T1000 (cell line): ENCODE measurements around the gene KRTAP5-1.

Experiments used
- DNase-seq: peaks from one replicate; lab custom pipeline; 2025; ENCODE audit warnings: mixed read lengths; lab: John Stamatoyannopoulos, UW

The KRTAP5-1 gene

GRCh38 chr11:1545432-1545831 lies 39.7 kb downstream of the KRTAP5-1 start:
- no peak for DNase-seq

DNA sequence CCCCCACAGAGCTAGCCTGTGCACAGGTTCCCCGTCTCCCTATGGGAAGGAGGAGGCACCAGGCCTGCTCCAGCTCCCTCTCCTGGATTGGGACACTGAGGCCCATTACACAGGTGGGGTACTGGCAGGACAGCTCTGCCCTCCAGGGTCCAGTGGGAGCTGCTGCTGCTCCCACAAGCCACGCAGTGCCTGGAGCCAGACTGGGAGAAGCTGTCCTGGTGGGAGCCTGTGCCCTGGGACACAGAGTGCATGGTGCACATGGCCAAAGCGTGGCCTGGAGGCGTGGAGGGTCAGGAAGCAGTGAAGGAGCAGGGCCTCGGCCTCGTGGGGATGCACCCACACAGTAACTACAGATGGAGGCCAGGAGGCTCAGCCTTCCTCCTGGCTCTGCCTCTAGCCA lies 40.5 kb downstream of the KRTAP5-1 start:
- no peak for DNase-seq

DNA sequence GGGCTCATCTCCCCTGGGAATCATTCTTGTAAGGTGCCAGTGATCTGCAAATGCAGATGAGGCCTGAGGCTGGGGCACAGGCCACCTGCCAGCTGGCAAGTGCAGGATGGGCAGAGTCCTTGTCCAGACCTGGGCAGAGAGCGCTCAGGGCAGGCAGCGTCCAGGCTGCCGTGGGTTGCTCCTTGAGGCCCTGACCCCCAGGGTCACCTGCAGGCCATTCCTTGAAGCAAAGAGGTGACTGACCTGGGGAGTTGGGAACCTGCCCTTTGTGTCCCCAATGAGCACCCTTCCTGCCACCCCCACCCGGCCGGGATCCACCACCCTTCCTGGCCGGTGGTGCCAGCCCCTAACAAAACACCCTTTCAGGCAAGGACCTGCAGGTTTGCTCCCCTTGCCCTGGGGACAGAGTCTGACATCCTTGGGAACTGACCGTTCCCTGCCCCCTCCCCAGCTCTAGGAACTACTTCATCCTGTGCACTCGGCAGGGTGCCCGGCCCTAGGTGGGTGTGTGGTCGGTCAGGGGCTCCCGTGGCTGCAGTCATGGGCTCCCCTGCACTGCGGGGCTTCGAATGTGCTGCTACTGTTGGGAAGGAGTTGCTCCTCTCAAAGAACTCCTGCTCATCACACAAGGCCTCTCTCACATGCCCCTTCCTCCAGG lies 41.3 kb downstream of the KRTAP5-1 start:
- no peak for DNase-seq

GRCh38 chr11:1542267-1542666 lies 42.8 kb downstream of the KRTAP5-1 start:
- DNase-seq = no peak

DNA sequence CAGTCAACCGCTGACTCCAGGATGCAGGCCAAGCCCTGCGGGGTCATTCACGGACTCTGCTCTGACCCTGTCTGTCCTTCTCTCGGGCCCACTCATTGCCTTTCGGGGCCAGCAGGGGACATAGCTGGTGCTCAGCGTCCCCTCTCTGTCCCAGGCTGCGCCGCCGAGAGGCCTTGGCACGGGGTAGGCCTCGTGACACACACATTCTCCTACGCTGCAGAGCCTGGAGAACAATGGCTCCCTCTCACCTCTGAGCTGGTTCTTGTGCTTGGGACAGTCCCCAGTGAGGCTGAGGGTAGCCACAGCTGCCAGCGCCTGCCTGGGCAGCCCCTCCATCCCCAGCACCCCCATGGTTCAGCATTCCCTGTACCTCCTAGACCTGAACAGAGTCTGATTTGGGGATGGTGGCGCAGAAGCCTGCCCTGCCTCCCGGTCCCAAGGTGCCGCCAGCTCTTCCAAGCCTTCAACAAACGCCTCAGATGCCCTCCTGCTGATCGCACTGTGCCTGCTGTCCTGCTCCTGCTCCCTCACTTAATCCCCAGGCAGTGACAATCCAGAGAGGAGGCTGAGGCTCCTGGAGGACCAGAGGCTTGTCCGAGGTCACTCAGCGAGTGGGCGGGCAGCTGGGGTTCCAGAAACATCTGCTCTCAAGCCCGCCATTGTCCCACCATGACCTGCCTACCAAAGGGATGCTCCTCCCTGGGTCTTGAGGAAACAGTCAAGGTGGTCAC lies 43.4 kb downstream of the KRTAP5-1 start:
- no peak for DNase-seq

DNA sequence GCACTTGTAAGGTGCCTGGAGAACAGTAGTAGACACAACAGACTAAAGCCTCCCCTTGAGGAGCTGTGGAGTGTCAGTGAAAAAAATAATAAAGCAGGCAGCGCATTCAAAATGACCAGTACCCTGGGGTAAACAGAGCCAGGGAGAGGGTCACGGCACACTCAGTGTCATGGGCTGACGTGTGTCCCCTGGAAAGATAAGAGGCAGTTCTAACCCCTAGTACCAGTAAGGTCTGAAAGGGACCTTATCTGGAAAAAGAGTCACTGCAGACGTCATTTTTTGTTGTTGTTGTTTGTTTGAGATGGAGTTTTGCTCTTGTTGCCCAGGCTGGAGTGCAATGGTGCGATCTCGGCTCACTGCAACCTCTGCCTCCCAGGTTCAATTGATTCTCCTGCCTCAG lies 45.0 kb downstream of the KRTAP5-1 start:
- no peak for DNase-seq

DNA sequence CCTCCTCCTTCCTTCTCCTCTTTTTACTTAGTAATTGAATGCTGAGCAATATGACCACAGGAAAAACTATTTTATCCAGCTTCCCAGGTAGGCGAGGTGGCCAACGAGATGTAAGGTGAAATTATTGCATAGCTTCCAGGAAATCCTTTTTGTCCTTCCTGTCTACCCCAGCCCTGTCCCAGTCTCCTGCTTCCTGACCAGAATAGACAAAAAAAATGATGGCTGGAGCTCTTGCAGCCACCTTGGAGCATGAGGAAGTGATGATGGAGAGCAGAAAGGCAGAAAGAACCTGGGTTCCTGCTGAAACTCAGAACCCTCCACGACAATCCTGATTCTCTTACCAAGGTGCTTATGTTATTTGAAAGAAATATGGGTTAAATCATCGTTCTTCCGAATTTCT lies 46.9 kb downstream of the KRTAP5-1 start:
- no peak for DNase-seq

DNA sequence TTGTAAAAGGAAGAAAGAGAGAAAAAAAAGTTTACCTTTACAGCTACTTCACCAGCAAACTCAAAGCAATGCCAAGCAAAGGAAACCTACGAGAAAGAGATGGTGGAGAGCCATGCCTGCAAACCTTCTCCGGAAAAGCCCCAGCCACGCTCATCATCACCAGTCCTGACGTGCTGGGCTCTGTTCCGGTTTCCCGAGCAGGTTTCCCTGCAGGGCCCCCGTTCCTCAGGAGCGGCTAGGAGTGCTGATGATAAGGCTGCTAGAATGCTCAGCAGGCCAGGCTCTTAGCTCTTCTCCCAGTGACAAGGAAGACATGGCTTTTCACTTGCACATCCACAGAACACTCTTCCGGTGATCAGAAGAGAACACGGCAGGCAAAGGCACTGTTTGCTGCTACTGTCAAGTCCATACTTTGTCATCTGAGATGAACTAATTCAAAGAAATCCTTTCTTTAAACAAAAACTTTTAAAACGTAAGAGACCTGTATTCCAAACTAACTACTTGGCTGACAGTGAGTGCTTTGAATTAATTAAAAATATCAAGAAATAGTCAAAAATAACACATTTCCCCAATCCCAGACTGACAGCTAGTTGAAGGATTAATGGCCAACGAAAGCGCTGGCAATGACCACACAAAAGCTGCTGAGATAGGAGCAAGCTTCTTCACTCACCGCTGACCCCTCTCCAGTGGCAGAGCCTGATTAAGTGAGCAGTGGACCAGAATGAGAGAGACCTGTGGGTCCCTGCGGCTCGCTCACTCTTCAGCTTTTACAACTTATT lies 48.8 kb downstream of the KRTAP5-1 start:
- DNase-seq = no peak

DNA sequence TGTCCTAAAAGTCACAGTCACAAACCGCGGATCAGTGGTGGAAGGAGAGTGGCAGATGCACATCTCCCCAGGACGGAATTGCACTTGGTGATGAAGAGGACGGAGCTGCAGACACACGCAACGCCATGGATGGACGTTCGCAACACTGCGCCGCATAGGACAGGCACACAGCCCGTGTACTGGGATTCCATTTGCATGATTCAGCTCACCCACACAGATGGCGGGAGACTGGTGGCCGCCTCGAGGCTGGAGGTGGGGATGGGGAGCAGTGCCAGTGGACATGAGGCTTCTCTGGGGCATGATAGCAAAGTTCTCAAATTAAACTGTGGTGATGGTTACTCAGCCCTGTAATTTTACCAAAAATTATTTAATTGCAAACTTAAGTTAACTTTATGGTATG lies 50.4 kb downstream of the KRTAP5-1 start:
- DNase-seq = no peak
